ENCODE measurements around the gene UQCRC1. TPM values are rescaled to one million over a fixed set of nuclear protein-coding genes. Genes with fewer than 3 reads are reported as not detected.

Gene UQCRC1
- total RNA-seq, 4 donors from 2014 or later, result 143 to 196 (median 186) TPM

GRCh38 chr3:48573973-48574585, 35.4 kb downstream of the UQCRC1 start:
- Histone ChIP-seq H3K9me3 (no peaks in the 10 kb centered on the region), H3K27me3 (no peaks in the 10 kb centered on the region), H3K27ac (no peak overlapping the region), H3K4me3 (no peak overlapping the region), H3K4me1 (no peaks in the 10 kb centered on the region), H3K36me3 (peaks cover 0 to 34% (median 0%) of the 10 kb centered on the region in 3 donors)
- TF ChIP-seq CTCF (IDR thresholded peaks at IDR 0.05), result no peak
- TF ChIP-seq POLR2A (IDR thresholded peaks at IDR 0.05), result no peak
- no peak for TF ChIP-seq EP300 (IDR thresholded peaks at IDR 0.05)
- DNase-seq (ENCODE audit: low spot score in 2 of 2), result no peak
- WGBS, 2 donors, result 86 to 96% methylated on average over 10 of the region's 10 CpGs

DNA sequence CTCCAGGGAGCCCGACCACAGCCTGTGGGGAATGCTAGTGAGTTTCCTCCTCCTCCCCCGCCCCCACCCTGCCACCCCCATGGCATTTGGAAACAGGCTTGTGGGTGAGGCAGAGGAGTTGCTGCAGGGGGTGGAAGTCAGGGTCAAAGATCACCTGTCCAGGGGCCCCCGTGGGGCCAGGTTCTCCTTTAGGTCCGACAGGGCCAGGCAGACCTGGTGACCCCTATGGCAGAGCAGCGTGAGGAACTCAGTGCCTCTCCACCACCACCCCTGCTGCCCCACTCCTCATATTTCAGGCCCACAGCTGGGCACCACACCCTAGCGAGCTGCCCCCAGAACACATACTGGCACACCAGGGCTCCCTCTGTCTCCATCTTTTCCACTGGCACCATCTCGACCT, 36.9 kb downstream of the UQCRC1 start:
- Histone ChIP-seq H3K27ac (no peak overlapping the region), H3K27me3 (no peaks in the 10 kb centered on the region), H3K4me3 (no peak overlapping the region), H3K9me3 (no peaks in the 10 kb centered on the region), H3K4me1 (no peaks in the 10 kb centered on the region), H3K36me3 (peaks cover 0 to 21% (median 0%) of the 10 kb centered on the region in 3 donors)
- TF ChIP-seq POLR2A (IDR thresholded peaks at IDR 0.05) (no peak), CTCF (IDR thresholded peaks at IDR 0.05) (no peak), EP300 (IDR thresholded peaks at IDR 0.05) (no peak)
- 81 to 88% methylated on average over 5 of the region's 7 CpGs for WGBS, 2 donors
- DNase-seq (ENCODE audit: low spot score in 2 of 2), result no peak

GRCh38 chr3:48571938-48572337, 37.5 kb downstream of the UQCRC1 start:
- 75 to 79% methylated on average over 12 of the region's 12 CpGs for WGBS, 2 donors
- DNase-seq (ENCODE audit: low spot score in 2 of 2), result no peak
- Histone ChIP-seq H3K4me1 (no peaks in the 10 kb centered on the region), H3K4me3 (no peak overlapping the region), H3K27me3 (no peaks in the 10 kb centered on the region), H3K9me3 (no peaks in the 10 kb centered on the region), H3K36me3 (peaks cover 0 to 15% (median 0%) of the 10 kb centered on the region in 3 donors), H3K27ac (no peak overlapping the region)
- TF ChIP-seq CTCF (IDR thresholded peaks at IDR 0.05), result no peak
- TF ChIP-seq EP300 (IDR thresholded peaks at IDR 0.05), result no peak
- TF ChIP-seq POLR2A (IDR thresholded peaks at IDR 0.05), result no peak

- Histone ChIP-seq H3K27ac (no peak overlapping the region), H3K36me3 (peaks cover 0 to 4% (median 0%) of the 10 kb centered on the region in 3 donors), H3K27me3 (no peaks in the 10 kb centered on the region), H3K9me3 (no peaks in the 10 kb centered on the region), H3K4me1 (peaks cover 0 to 14% (median 0%) of the 10 kb centered on the region in 4 donors), H3K4me3 (no peak overlapping the region)
- TF ChIP-seq POLR2A (IDR thresholded peaks at IDR 0.05) (no peak), EP300 (IDR thresholded peaks at IDR 0.05) (no peak), CTCF (IDR thresholded peaks at IDR 0.05) (no peak)
- 88 to 90% methylated on average over 18 of the region's 18 CpGs for WGBS, 2 donors
- DNase-seq (ENCODE audit: low spot score in 2 of 2), result no peak
These were observed 39.5 kb downstream of the UQCRC1 start for GRCh38 chr3:48569808-48570450.

GRCh38 chr3:48569400-48569799, 40.0 kb downstream of the UQCRC1 start:
- Histone ChIP-seq H3K36me3 (peaks cover 0 to 4% (median 0%) of the 10 kb centered on the region in 3 donors), H3K27me3 (no peaks in the 10 kb centered on the region), H3K4me3 (no peak overlapping the region), H3K4me1 (peaks cover 0 to 19% (median 2%) of the 10 kb centered on the region in 4 donors), H3K27ac (no peak overlapping the region), H3K9me3 (no peaks in the 10 kb centered on the region)
- no peak for DNase-seq (ENCODE audit: low spot score in 2 of 2)
- WGBS, 2 donors, result 83 to 88% methylated on average over 10 of the region's 10 CpGs
- no peak for TF ChIP-seq EP300 (IDR thresholded peaks at IDR 0.05)
- TF ChIP-seq POLR2A (IDR thresholded peaks at IDR 0.05), result no peak
- no peak for TF ChIP-seq CTCF (IDR thresholded peaks at IDR 0.05)

Measured in tibial nerve (tissue), 4 donors.